Endothelial cell of umbilical vein (primary cell): Measurements from ENCODE around the gene RAB3IL1. TPM values are rescaled to one million over a fixed set of nuclear protein-coding genes. Genes with fewer than 3 reads are reported as not detected.

Experiments used
- BruUV-seq: library from RNA; stranded (reverse); fragments of 400-500 nt; replicated peaks from 2 replicates; lab custom pipeline; 2021; lab: Mats Ljungman, UMichigan
- CTCF ChIA-PET: fragments of 300-600, 350-600 bp; sonication (Branson Sonifier 250); formaldehyde crosslinking; loops from one replicate; lab custom pipeline; 2021; ENCODE audit warnings: antibody characterized with exemption, inconsistent platforms; lab: Charles Lee
- POLR2A ChIA-PET: fragments of 300-600, 350-600 bp; sonication (Branson Sonifier 250); formaldehyde crosslinking; loops from one replicate; lab custom pipeline; 2021; ENCODE audit warnings: antibody characterized with exemption, inconsistent platforms; lab: Charles Lee
- DNase-seq: peaks from one replicate; pipeline ENCODE4 v3.0.0-alpha.2; 2011; ENCODE audit warnings: low read depth, low spot score
- FAIRE-seq: peaks from 2 replicates; lab custom pipeline; 2011; peaks lifted over from hg19 to GRCh38; lab: Jason Lieb, UNC
- H2AFZ ChIP-seq: 2 replicates; pipeline ENCODE4 v1.6.0; 2012; ENCODE audit warnings: low read depth, low read length, control low read depth, inconsistent platforms
- H3K27ac ChIP-seq: 2 replicates; pipeline ENCODE4 v1.5.1; 2011; ENCODE audit warnings: low read depth, mild to moderate bottlenecking, control low read depth, low read length, moderate library complexity; ENCODE audit not compliant: insufficient read depth
- H3K27me3 ChIP-seq, 2 experiments: 2 replicates each; pipeline versions ENCODE4 v1.6.0 to v1.6.1; 2011; ENCODE audit warnings: low read length in 2 of 2, mixed read lengths in 1 of 2; ENCODE audit not compliant: control insufficient read depth in 2 of 2, insufficient read depth in 2 of 2
- H3K36me3 ChIP-seq, 2 experiments: 2 replicates in 1 of 2; 3 replicates in 1 of 2; pipeline ENCODE4 v1.5.1; 2011; ENCODE audit warnings: low read length in 2 of 2, mild to moderate bottlenecking in 1 of 2, moderate library complexity in 1 of 2; ENCODE audit not compliant: control insufficient read depth in 2 of 2, insufficient read depth in 2 of 2; ENCODE audit errors: extremely low read depth in 1 of 2
- H3K4me1 ChIP-seq: 3 replicates; pipeline ENCODE4 v1.5.1; 2011; ENCODE audit warnings: mild to moderate bottlenecking, low read length; ENCODE audit not compliant: control insufficient read depth, insufficient read depth; ENCODE audit errors: extremely low read depth
- H3K4me2 ChIP-seq: 2 replicates; pipeline ENCODE4 v1.6.1; 2011; ENCODE audit warnings: low read length, control low read depth, mixed read lengths; ENCODE audit not compliant: insufficient read depth
- H3K4me3 ChIP-seq, 3 experiments: fragments of 200-600 bp in 1 of 3; sonication (generic), shearing (Covaris generic) in 1 of 3; replicated peaks in 1 of 3; 2 replicates each; pipeline ENCODE4 v1.5.1; 2011 to 2016; ENCODE audit warnings: control low read depth in 3 of 3, low read length in 3 of 3, mild to moderate bottlenecking in 2 of 3, inconsistent platforms in 1 of 3, low read depth in 1 of 3, moderate library complexity in 1 of 3; ENCODE audit not compliant: insufficient read depth in 1 of 3
- H3K79me2 ChIP-seq: 2 replicates; pipeline ENCODE4 v1.6.0; 2012; ENCODE audit warnings: low read length, inconsistent platforms; ENCODE audit not compliant: control insufficient read depth, insufficient read depth
- H3K9ac ChIP-seq: replicated peaks from 2 replicates; pipeline ENCODE3; 2011; ENCODE audit warnings: low read length, control low read depth; ENCODE audit not compliant: insufficient read depth; ENCODE audit errors: extremely low read depth
- H3K9me1 ChIP-seq: replicated peaks from 3 replicates; pipeline ENCODE4 v1.6.0; 2011; ENCODE audit warnings: mild to moderate bottlenecking, low read length; ENCODE audit not compliant: control insufficient read depth, insufficient read depth; ENCODE audit errors: extremely low read depth
- H3K9me3 ChIP-seq: replicated peaks from 2 replicates; pipeline ENCODE4 v1.5.1; 2012; ENCODE audit warnings: low read length, inconsistent platforms; ENCODE audit not compliant: control insufficient read depth, insufficient read depth
- H4K20me1 ChIP-seq: replicated peaks from 2 replicates; pipeline ENCODE3; 2011; ENCODE audit warnings: mild to moderate bottlenecking, low read length; ENCODE audit not compliant: control insufficient read depth, insufficient read depth; ENCODE audit errors: extremely low read depth
- EZH2 ChIP-seq: IDR thresholded peaks from 2 replicates; pipeline ENCODE4 v1.6.1; 2012; ENCODE audit warnings: borderline replicate concordance, low read depth, mild to moderate bottlenecking, moderate library complexity, low read length, inconsistent platforms; ENCODE audit not compliant: severe bottlenecking
- FOS ChIP-seq: IDR thresholded peaks from 2 replicates; pipeline ENCODE4 v1.6.1; 2011; ENCODE audit warnings: mild to moderate bottlenecking, low read length, moderate library complexity, borderline replicate concordance; ENCODE audit not compliant: insufficient read depth
- GATA2 ChIP-seq: IDR thresholded peaks from 2 replicates; pipeline ENCODE4 v1.7.0; 2011; ENCODE audit warnings: low read depth, mild to moderate bottlenecking, moderate library complexity, mixed read lengths, low read length; ENCODE audit not compliant: insufficient read length, insufficient read depth
- JUN ChIP-seq: IDR thresholded peaks from 2 replicates; pipeline ENCODE4 v1.6.1; 2011; ENCODE audit warnings: borderline replicate concordance, low read depth; ENCODE audit not compliant: insufficient read length, insufficient read depth
- MYC ChIP-seq: IDR thresholded peaks from one replicate; pipeline ENCODE4 v1.6.1; 2011; ENCODE audit warnings: mild to moderate bottlenecking, low read depth, low read length
- POLR2A ChIP-seq: IDR thresholded peaks from 2 replicates; pipeline ENCODE4 v1.6.1; 2012; ENCODE audit warnings: low read depth, mild to moderate bottlenecking, control low read depth, low read length
- POLR2AphosphoS5 ChIP-seq: IDR thresholded peaks from 2 replicates; pipeline ENCODE4 v1.6.1; 2012; ENCODE audit warnings: low read depth, mild to moderate bottlenecking, control low read depth, low read length, moderate library complexity; ENCODE audit not compliant: insufficient read depth
- dilution Hi-C: fragments of 300-500 bp; cut with MboI; formaldehyde crosslinking; loops from one replicate; pipeline ENCODE4 v1.15.0; 2019; ENCODE audit warnings: low sequenced_read_pairs; ENCODE audit not compliant: extremely low pct_ligation_motif_present
- intact Hi-C: fragments of 100-400 bp; cut with micrococcal nuclease; formaldehyde crosslinking; loops from one replicate; pipeline ENCODE4 v1.10.0; 2022
- polyA plus RNA-seq, 4 experiments: library from polyadenylated mRNA; depleted of rRNA in 3 of 4; stranded (reverse) in 3 of 4; unstranded in 1 of 4; fragments of >200 nt; gene quantifications; 2 replicates each; pipeline versions ENCODE4 v1.2.1 to v1.2.3, GENCODE V29; 2011 to 2012; ENCODE audit warnings: missing spikeins in 1 of 4
- total RNA-seq: library from RNA; stranded (reverse); gene quantifications from 2 replicates; pipeline ENCODE4 v1.2.3, GENCODE V29; 2021
- TF ChIP-seq, protein P1 (sequence below): IDR thresholded peaks from 2 replicates; pipeline ENCODE4 v1.6.1; 2011; ENCODE audit not compliant: insufficient read depth, insufficient read length
- TF ChIP-seq, protein P2 (sequence below), 2 donors: IDR thresholded peaks; 1 replicate in 1 of 2; 2 replicates in 1 of 2; pipeline ENCODE4 v1.5.1; 2011; ENCODE audit warnings: low read length in 2 of 2, mild to moderate bottlenecking in 2 of 2, moderate library complexity in 2 of 2, control low read depth in 1 of 2, inconsistent platforms in 1 of 2, low read depth in 1 of 2; ENCODE audit not compliant: insufficient read depth in 1 of 2; ENCODE audit errors: extremely low read depth in 1 of 2

RAB3IL1 gene
- total and polyA plus RNA-seq, 2 donors (not counting 3 experiments of a cell fraction or from before 2014, with no cell fraction given), result 1.8 to 3.6 TPM

DNA sequence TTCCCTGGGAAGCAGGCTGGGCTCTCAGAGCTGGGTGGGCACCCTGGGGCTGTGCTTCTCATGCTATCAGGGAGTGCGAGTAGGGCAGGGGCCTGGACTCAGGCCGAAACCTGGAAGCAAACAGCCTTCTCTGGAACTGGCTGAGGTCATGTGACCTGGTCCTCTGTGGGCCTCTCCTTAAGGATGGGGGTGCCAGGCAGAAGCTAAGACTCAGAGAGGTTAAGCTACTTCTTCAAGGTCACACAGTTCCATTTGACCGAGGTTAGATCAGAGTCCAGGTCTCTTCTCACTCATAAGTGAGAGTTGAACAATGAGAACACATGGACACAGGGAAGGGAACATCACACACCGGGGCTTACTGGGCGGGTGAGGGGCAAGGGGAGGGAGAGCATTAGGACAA is 33.4 kb downstream of the RAB3IL1 start:
- Histone ChIP-seq H3K4me3 (no peak overlapping the region), H3K9me1 (no peaks in the 10 kb centered on the region), H3K79me2 (peaks cover 71% of the 10 kb centered on the region), H3K4me1 (peaks cover 27% of the 10 kb centered on the region), H4K20me1 (no peaks in the 10 kb centered on the region), H3K36me3 (peaks cover 8 to 16% of the 10 kb centered on the region in 2 experiments), H3K9me3 (no peaks in the 10 kb centered on the region), H3K27me3 (no peaks in the 10 kb centered on the region), H3K9ac (no peak overlapping the region), H3K4me2 (no peak overlapping the region), H2AFZ (no peak overlapping the region), H3K27ac (no peak overlapping the region)
- TF ChIP-seq POLR2A (no peak), JUN (no peak), MYC (no peak), FOS (no peak), GATA2 (no peak), EZH2 (no peak), POLR2AphosphoS5 (no peak)
- TF ChIP-seq, protein P1, sequence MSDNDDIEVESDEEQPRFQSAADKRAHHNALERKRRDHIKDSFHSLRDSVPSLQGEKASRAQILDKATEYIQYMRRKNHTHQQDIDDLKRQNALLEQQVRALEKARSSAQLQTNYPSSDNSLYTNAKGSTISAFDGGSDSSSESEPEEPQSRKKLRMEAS, result no peak
- TF ChIP-seq, protein P2, sequence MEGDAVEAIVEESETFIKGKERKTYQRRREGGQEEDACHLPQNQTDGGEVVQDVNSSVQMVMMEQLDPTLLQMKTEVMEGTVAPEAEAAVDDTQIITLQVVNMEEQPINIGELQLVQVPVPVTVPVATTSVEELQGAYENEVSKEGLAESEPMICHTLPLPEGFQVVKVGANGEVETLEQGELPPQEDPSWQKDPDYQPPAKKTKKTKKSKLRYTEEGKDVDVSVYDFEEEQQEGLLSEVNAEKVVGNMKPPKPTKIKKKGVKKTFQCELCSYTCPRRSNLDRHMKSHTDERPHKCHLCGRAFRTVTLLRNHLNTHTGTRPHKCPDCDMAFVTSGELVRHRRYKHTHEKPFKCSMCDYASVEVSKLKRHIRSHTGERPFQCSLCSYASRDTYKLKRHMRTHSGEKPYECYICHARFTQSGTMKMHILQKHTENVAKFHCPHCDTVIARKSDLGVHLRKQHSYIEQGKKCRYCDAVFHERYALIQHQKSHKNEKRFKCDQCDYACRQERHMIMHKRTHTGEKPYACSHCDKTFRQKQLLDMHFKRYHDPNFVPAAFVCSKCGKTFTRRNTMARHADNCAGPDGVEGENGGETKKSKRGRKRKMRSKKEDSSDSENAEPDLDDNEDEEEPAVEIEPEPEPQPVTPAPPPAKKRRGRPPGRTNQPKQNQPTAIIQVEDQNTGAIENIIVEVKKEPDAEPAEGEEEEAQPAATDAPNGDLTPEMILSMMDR (IDR thresholded peaks at IDR 0.05; ENCODE audit: extremely low read depth in 1 of 2, insufficient read depth in 1 of 2, low read depth in 1 of 2, low read length in 2 of 2), result no peak
- POLR2A ChIA-PET, result no interaction called here
- FAIRE-seq (no peak), DNase-seq (no peak)
- CTCF ChIA-PET, result interaction anchor here (0.7 to 3.1 kb wide), 5 partner anchors 9 to 198 kb away, joined by 3 to 19 read pairs (median 3); no protein-coding TSS in a partner anchor
- intact Hi-C loops (no loop called here), dilution Hi-C loops (no loop called here)
- BruUV-seq, result no TSS peak
